ENCODE results near the gene PHB1. TPM values are rescaled to one million over a fixed set of nuclear protein-coding genes. Genes with fewer than 3 reads are reported as not detected.
"Not testable (repeated sequence)": the region's sequence is repeated elsewhere in the genome, so short reads cannot be mapped to it uniquely, and the experiment has no call there.

PHB1 gene
- total RNA-seq, 4 donors from 2014 or later: 61.7 to 119 (median 106) TPM

DNA sequence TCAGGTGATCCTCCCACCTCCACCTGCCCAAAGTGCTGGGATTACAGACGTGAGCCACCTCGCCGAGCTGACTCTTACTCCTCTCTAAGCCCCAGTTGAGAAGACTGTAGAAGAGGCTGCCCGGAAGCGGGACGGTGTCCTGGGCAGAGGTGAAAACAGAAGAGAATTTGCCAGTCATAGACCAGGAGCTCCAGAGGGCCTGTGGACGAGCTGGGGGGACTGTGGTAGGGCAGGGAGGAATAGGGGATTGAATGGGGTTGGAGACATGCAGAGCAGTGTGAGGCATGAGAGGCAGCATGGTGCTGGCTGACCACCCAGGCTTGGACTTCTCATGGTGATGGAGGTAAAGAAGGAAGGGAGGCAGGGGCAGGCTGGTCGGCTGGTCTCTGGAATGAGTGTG is 17.1 kb upstream of the PHB1 start:
- Histone ChIP-seq H3K4me3 (no peak overlapping the region), H3K36me3 (no peaks in the 10 kb centered on the region), H3K4me1 (peaks cover 0 to 5% (median 0%) of the 10 kb centered on the region in 3 donors), H3K27me3 (peaks cover 0 to 26% (median 0%) of the 10 kb centered on the region in 4 donors), H3K9me3 (no peaks in the 10 kb centered on the region), H3K27ac (no peak overlapping the region)
- WGBS, 2 donors: 72 to 89% methylated on average over 1 to 3 of the region's 8 CpGs
- TF ChIP-seq, protein P1, sequence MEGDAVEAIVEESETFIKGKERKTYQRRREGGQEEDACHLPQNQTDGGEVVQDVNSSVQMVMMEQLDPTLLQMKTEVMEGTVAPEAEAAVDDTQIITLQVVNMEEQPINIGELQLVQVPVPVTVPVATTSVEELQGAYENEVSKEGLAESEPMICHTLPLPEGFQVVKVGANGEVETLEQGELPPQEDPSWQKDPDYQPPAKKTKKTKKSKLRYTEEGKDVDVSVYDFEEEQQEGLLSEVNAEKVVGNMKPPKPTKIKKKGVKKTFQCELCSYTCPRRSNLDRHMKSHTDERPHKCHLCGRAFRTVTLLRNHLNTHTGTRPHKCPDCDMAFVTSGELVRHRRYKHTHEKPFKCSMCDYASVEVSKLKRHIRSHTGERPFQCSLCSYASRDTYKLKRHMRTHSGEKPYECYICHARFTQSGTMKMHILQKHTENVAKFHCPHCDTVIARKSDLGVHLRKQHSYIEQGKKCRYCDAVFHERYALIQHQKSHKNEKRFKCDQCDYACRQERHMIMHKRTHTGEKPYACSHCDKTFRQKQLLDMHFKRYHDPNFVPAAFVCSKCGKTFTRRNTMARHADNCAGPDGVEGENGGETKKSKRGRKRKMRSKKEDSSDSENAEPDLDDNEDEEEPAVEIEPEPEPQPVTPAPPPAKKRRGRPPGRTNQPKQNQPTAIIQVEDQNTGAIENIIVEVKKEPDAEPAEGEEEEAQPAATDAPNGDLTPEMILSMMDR (IDR thresholded peaks at IDR 0.05): no peak
- no peak for TF ChIP-seq POLR2A (IDR thresholded peaks at IDR 0.05)
- DNase-seq: no peak
- intact Hi-C loops (cut with DNase I): no loop called here

DNA sequence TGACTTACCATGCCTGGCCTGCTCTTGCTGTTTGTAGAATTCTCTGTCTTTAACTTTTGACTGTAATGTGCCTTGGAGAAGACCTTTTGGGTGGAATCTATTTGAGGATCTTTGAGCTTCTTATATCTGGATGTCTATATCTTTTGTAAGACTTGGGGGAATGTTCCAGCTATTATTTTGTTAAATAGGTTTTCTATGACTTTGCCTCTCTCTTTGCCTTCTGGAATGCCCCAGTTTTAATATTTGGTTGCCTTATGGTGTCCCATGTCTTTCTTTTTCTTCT is 10.3 kb upstream of the PHB1 start:
- intact Hi-C loops (cut with DNase I): no loop called here
- no peaks in the 10 kb centered on the region for H3K4me1 ChIP-seq
- peaks cover 0 to 18% (median 0%) of the 10 kb centered on the region in 4 donors for H3K27me3 ChIP-seq
- H3K4me3 ChIP-seq: no peak overlapping the region
- H3K27ac ChIP-seq: no peak overlapping the region
- no peaks in the 10 kb centered on the region for H3K36me3 ChIP-seq
- TF ChIP-seq POLR2A (IDR thresholded peaks at IDR 0.05): no peak
- TF ChIP-seq, protein P1 (IDR thresholded peaks at IDR 0.05): no peak
- no peak for DNase-seq
- H3K9me3 ChIP-seq: peaks cover 0 to 13% (median 3%) of the 10 kb centered on the region in 3 donors

DNA sequence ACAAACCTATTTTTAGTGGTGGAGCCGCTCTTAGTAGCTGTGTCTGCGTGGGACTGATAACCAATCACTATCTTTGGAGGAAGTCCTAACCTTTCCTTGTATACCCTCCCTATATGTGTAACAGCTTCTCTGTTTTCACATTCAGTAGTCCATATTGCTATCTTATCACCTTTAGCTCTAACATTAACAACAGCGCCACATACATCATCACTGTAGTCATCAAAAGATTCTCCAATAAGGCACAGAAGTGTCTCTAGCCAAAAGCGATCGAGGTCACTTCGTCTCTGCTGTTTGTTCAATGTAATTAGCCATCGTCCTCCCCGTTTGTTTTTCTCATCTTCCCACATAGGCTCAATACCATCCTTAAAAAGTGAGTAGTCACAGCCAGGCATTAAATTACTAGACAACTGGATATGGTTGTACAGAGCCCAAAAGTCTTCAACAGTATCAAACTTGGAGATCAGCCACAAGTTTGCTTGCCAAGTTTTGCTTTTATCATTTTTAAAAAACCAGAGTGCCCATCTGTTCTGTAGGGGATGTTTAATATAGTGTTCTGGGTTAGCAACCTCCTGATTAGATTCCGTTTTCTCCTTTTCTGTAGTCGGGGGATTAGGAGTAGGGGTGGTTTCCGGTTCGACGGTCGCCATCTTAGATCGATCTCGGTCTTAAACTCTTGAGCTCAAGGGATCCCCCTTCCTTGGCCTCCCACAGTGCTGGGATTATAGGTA is 9.8 kb upstream of the PHB1 start:
- H3K4me1 ChIP-seq; DNase-seq; H3K27ac ChIP-seq; H3K4me3 ChIP-seq; H3K36me3 ChIP-seq; intact Hi-C loops (cut with DNase I): not testable (repeated sequence)
- peaks cover 0 to 15% (median 0%) of the 10 kb centered on the region in 4 donors for H3K27me3 ChIP-seq
- peaks cover 0 to 13% (median 3%) of the 10 kb centered on the region in 3 donors for H3K9me3 ChIP-seq
- 86 to 88% methylated on average over 16 of the region's 16 CpGs for WGBS, 2 donors

DNA sequence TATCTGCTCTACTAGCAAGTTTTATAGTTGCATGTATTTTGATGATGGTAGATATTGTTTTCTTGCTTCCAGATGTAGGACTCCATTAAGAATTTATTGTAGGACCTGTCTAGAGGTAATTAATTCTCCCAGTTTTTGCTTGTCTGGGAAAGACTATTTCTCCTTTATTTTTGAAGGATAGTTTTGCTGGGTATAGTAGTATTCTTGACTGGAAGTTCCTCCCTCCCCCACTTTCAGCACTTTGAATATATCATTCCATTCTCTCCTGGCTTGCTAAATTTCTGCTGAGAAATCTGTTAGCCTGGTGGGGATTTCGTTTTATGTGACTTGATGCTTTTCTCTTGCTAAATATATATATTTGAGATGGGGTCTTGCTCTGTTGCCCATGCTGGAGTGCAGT is 8.0 kb upstream of the PHB1 start:
- Histone ChIP-seq H3K4me1 (no peaks in the 10 kb centered on the region), H3K4me3 (no peak overlapping the region), H3K27ac (no peak overlapping the region), H3K36me3 (no peaks in the 10 kb centered on the region), H3K27me3 (peaks cover 0 to 3% (median 0%) of the 10 kb centered on the region in 4 donors), H3K9me3 (peaks cover 0 to 13% (median 3%) of the 10 kb centered on the region in 3 donors)
- intact Hi-C loops (cut with DNase I): no loop called here
- no peak for DNase-seq
- TF ChIP-seq POLR2A (IDR thresholded peaks at IDR 0.05): no peak
- TF ChIP-seq, protein P1 (IDR thresholded peaks at IDR 0.05): no peak
- 31 to 59% methylated on average over 1 of the region's 1 CpG for WGBS, 2 donors

DNA sequence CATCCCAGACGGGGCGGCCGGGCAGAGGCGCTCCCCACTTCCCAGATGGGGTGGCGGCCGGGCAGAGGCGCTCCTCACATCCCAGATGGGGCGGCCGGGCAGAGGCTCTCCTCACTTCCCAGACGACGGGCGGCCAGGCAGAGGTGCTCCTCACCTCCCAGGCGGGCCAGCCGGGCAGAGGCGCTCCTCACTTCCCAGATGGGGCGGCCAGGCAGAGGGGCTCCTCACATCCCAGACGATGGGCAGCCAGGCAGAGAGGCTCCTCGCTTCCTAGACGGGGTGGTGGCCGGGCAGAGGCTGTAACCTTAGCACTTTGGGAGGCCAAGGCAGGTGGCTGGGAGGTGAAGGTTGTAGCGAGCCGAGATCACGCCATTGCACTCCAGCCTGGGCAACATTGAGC is 5.1 kb upstream of the PHB1 start:
- H3K4me1 ChIP-seq; H3K36me3 ChIP-seq; intact Hi-C loops (cut with DNase I); H3K27me3 ChIP-seq; H3K27ac ChIP-seq; H3K4me3 ChIP-seq; DNase-seq: not testable (repeated sequence)
- no CpG with 5 or more reads among the region's 23 CpGs for WGBS, 2 donors
- peaks cover 0 to 13% (median 3%) of the 10 kb centered on the region in 3 donors for H3K9me3 ChIP-seq

DNA sequence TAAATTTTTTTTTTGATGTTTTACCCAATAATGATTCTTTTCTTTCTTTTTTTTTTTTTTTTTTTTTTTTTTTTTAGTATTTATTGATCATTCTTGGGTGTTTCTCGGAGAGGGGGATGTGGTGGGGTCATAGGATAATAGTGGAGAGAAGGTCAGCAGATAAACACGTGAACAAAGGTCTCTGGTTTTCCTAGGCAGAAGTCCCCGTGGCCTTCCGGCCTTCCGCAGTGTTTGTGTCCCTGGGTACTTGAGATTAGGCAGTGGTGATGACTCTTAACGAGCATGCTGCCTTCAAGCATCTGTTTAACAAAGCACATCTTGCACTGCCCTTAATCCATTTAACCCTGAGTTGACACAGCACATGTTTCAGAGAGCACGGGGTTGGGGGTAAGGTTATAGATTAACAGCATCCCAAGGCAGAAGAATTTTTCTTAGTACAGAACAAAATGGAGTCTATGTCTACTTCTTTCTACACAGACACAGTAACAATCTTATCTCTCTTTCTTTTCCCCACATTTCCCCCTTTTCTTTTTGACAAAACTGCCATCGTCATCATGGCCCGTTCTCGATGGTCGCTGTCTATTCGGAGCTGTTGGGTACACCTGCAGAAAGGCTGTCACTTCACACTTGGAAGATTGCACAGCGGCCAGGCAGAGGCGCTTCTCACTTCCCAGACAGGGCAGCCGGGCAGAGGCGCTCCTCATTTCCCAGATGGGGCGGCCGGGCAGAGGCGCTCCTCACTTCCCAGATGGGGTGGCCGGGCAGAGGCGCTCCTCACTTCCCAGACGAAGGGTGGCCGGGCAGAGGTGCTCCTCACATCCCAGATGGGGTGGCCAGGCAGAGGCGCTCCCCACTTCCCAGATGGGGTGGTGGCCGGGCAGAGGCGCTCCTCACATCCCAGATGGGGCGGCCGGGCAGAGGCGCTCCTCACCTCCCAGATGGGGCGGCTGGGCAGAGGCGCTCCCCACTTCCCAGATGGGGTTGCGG is 4.4 kb upstream of the PHB1 start:
- H3K36me3 ChIP-seq; H3K27me3 ChIP-seq; intact Hi-C loops (cut with DNase I); H3K4me3 ChIP-seq; DNase-seq; H3K27ac ChIP-seq: not testable (repeated sequence)
- Histone ChIP-seq H3K9me3 (peaks cover 0 to 13% (median 3%) of the 10 kb centered on the region in 3 donors), H3K4me1 (peaks cover 6 to 13% (median 8%) of the 10 kb centered on the region in 3 donors)
- WGBS, 2 donors: 77 to 81% methylated on average over 6 of the region's 32 CpGs
